ENCODE data around the gene DIPK1B.

DNA sequence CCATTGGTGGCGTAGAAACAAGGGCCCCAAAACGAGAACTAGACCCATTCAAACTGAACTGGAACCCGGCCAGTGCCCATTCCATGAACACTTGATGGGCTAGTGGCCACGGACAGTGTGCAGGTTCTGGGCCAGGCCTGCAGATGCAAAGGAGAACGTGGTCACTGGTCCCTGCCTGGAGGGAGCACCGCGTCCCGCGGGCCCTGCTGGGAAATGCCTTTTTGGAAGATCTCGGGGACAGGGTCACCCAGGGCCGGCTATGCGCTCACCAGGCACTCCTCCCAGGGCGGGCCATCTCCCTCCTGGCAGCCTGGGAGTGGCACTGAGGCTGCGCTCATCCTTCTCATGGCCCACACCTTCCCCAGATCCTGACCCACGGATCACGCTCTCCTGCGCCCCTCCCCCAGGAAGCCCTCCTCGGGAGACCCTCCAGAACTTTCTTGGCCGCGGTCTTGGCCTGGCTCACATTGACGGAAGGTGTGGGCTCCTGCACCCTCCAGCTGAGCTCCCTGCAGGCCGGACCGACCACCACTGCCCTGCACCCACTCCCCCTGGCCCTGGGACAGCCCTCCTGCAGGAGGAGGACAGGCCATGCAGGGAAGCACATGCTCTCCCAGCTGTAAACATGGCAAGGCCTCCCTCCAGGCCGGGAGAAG, 2.8 kb upstream of the DIPK1B start:
- TF ChIP-seq, protein P1, sequence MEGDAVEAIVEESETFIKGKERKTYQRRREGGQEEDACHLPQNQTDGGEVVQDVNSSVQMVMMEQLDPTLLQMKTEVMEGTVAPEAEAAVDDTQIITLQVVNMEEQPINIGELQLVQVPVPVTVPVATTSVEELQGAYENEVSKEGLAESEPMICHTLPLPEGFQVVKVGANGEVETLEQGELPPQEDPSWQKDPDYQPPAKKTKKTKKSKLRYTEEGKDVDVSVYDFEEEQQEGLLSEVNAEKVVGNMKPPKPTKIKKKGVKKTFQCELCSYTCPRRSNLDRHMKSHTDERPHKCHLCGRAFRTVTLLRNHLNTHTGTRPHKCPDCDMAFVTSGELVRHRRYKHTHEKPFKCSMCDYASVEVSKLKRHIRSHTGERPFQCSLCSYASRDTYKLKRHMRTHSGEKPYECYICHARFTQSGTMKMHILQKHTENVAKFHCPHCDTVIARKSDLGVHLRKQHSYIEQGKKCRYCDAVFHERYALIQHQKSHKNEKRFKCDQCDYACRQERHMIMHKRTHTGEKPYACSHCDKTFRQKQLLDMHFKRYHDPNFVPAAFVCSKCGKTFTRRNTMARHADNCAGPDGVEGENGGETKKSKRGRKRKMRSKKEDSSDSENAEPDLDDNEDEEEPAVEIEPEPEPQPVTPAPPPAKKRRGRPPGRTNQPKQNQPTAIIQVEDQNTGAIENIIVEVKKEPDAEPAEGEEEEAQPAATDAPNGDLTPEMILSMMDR (conservative IDR thresholded peaks at IDR 0.05), result no peak
- TF ChIP-seq ZFX (IDR thresholded peaks at IDR 0.05), result no peak
